Transverse colon (tissue), 4 donors: ENCODE measurements around the gene P2RY2. TPM values are rescaled to one million over a fixed set of nuclear protein-coding genes. Genes with fewer than 3 reads are reported as not detected.

Experiments used
- DNase-seq: peaks from one replicate; pipeline ENCODE4 v3.0.0-alpha.2; 2019
- H3K27ac ChIP-seq, 4 donors: fragments of 200-600 bp; sonication (generic); 2 replicates each; pipeline ENCODE4 v1.5.1; 2016 to 2018; ENCODE audit warnings: inconsistent platforms in 4 of 4
- H3K27me3 ChIP-seq: fragments of 200-600 bp; sonication (generic); 2 replicates; pipeline ENCODE4 v1.5.1; 2017; ENCODE audit warnings: inconsistent platforms
- H3K36me3 ChIP-seq, 4 donors: fragments of 200-600 bp; sonication (generic); 2 replicates each; pipeline ENCODE4 v1.5.1; 2017 to 2019; ENCODE audit warnings: inconsistent platforms in 4 of 4
- H3K4me1 ChIP-seq, 4 donors: fragments of 200-600 bp; sonication (generic); 2 replicates each; pipeline ENCODE4 v1.5.1; 2017 to 2020; ENCODE audit warnings: inconsistent platforms in 4 of 4
- H3K4me3 ChIP-seq, 4 donors: fragments of 200-600 bp; sonication (generic); 1 replicate in 1 of 4; 2 replicates in 3 of 4; pipeline versions ENCODE4 v1.5.1 to v1.6.1; 2017 to 2019; ENCODE audit warnings: inconsistent platforms in 4 of 4
- H3K9me3 ChIP-seq, 2 donors: fragments of 200-600 bp; sonication (generic); 2 replicates each; pipeline ENCODE4 v1.5.1; 2017 to 2019; ENCODE audit warnings: inconsistent platforms in 2 of 2
- EP300 ChIP-seq: sonication (generic); formaldehyde crosslinking; IDR thresholded peaks from one replicate; pipeline ENCODE4 v1.6.1; 2017; ENCODE audit warnings: antibody characterized with exemption, low read depth
- POLR2A ChIP-seq: fragments of 450-650 bp; IDR thresholded peaks from one replicate; pipeline ENCODE4 v1.6.1; 2016; ENCODE audit warnings: antibody characterized with exemption, mild to moderate bottlenecking, moderate library complexity
- POLR2AphosphoS5 ChIP-seq, 3 donors: sonication (generic); formaldehyde crosslinking; IDR thresholded peaks; one replicate each; pipeline ENCODE4 v1.6.1; 2016; ENCODE audit warnings: antibody characterized with exemption in 3 of 3
- WGBS, 2 donors: methylation state at CpG; one replicate each; pipeline ENCODE4 v1.1.5; 2018; ENCODE audit warnings: low coverage in 1 of 2; 5-methylcytosine and 5-hydroxymethylcytosine counted together
- in situ Hi-C, 4 donors: fragments of 200-750 bp; cut with MboI; loops; one replicate each; pipeline versions ENCODE4 v1.15.0 to v1.15.1; 2017; ENCODE audit warnings: low sequenced_read_pairs in 3 of 4, low pct_ligation_motif_present in 1 of 4, low pct_unique_long_range_greater_than_20kb in 1 of 4
- intact Hi-C: fragments of 100-400 bp; cut with DNase I; formaldehyde crosslinking; loops from one replicate; pipeline ENCODE4 v1.15.1; 2023; ENCODE audit warnings: low total_unique reads
- total RNA-seq, 4 donors: library from RNA; depleted of rRNA; stranded (reverse); fragments of >200 nt; gene quantifications; one replicate each; pipeline ENCODE4 v1.1.0, GENCODE V29; 2016
- TF ChIP-seq, protein P1 (sequence below), 5 experiments: fragments of 200-600 bp in 3 of 5; fragments of 450-650 bp in 2 of 5; sonication (generic) in 3 of 5; IDR thresholded peaks; 1 replicate in 2 of 5; 2 replicates in 3 of 5; pipeline ENCODE4 v1.5.1; 2016 to 2017; ENCODE audit warnings: antibody characterized with exemption in 5 of 5, inconsistent platforms in 3 of 5, mild to moderate bottlenecking in 2 of 5, moderate library complexity in 1 of 5

P2RY2 gene
- total RNA-seq, 4 donors from 2014 or later = 8.6 to 21.4 (median 12.6) TPM

DNA sequence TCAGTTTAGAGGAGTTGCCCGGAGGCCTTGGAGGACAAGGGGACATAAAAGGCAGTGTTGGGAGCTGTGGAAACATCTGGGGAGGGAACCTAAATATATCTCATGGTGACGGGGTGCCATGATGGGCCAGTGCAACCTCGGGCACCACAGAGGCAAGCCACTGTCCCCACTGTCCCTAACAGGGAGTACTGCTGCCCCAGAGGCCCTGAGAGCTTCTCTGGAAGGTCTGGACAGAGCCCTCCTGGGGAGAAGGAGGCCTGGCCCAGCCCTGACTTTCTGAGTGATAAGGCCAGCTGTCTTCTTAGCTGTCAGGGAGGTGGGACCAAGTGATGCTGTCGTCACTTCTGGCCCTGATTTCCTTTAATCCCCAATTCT is 48.6 kb downstream of the P2RY2 start:
- no peak overlapping the region for H3K27ac ChIP-seq
- peaks cover 33% of the 10 kb centered on the region for H3K27me3 ChIP-seq
- intact Hi-C loops = no loop called here
- H3K4me1 ChIP-seq = peaks cover 0 to 16% (median 4%) of the 10 kb centered on the region in 4 donors
- 70 to 83% methylated on average over 1 to 4 of the region's 4 CpGs for WGBS, 2 donors
- no peaks in the 10 kb centered on the region for H3K36me3 ChIP-seq
- in situ Hi-C loops = no loop called here
- H3K4me3 ChIP-seq = no peak overlapping the region
- TF ChIP-seq, protein P1, sequence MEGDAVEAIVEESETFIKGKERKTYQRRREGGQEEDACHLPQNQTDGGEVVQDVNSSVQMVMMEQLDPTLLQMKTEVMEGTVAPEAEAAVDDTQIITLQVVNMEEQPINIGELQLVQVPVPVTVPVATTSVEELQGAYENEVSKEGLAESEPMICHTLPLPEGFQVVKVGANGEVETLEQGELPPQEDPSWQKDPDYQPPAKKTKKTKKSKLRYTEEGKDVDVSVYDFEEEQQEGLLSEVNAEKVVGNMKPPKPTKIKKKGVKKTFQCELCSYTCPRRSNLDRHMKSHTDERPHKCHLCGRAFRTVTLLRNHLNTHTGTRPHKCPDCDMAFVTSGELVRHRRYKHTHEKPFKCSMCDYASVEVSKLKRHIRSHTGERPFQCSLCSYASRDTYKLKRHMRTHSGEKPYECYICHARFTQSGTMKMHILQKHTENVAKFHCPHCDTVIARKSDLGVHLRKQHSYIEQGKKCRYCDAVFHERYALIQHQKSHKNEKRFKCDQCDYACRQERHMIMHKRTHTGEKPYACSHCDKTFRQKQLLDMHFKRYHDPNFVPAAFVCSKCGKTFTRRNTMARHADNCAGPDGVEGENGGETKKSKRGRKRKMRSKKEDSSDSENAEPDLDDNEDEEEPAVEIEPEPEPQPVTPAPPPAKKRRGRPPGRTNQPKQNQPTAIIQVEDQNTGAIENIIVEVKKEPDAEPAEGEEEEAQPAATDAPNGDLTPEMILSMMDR (IDR thresholded peaks at IDR 0.05) = no peak
- TF ChIP-seq POLR2A = no peak
- TF ChIP-seq EP300 = no peak
- TF ChIP-seq POLR2AphosphoS5 (IDR thresholded peaks at IDR 0.05) = no peak
- DNase-seq = no peak
- no peaks in the 10 kb centered on the region for H3K9me3 ChIP-seq

DNA sequence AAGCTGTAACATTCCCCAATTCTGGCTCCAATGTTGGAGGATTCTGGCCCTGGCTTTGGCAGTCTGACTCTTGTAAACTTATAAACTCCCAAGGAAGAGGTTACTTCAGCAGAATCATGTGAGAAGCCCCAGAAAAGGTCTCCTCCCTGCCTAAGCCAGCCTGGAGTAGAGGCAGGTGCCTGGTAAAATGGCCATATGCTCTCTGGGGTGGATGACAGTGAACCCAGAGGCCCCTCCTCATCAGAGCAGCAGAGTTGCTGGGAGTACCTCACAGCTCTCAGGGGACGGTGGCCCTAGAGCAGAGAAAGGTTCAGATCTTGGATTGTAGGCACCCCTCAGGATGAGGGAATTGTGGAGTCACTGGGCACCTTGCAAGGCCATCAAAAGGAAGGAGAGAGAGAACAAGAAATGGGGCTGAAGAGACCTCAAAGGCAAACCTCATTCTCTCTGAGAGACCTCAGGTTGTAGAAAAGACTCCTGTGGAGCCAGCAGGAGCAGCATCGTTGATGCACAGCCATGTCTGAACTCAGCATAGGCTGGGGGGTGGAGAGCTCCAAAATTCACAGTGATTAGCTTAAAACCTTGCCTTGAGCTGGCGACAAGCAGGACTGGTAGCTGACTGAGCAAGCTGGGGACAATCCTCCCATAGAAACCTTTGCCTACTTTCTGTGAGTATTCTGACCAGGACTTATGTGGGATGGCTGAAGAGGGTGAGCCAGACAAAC is 49.2 kb downstream of the P2RY2 start:
- 78% methylated on average over 3 of the region's 3 CpGs; no CpG with 5 or more reads in 1 of the 2 donors for WGBS, 2 donors
- DNase-seq = no peak
- Histone ChIP-seq H3K27me3 (peaks cover 33% of the 10 kb centered on the region), H3K9me3 (no peaks in the 10 kb centered on the region), H3K4me3 (no peak overlapping the region), H3K36me3 (no peaks in the 10 kb centered on the region), H3K27ac (no peak overlapping the region), H3K4me1 (peaks cover 0 to 16% (median 4%) of the 10 kb centered on the region in 4 donors)
- intact Hi-C loops (no loop called here), in situ Hi-C loops (no loop called here)
- TF ChIP-seq POLR2A (no peak), EP300 (no peak), POLR2AphosphoS5 (IDR thresholded peaks at IDR 0.05) (no peak)
- TF ChIP-seq, protein P1 (IDR thresholded peaks at IDR 0.05) = no peak

DNA sequence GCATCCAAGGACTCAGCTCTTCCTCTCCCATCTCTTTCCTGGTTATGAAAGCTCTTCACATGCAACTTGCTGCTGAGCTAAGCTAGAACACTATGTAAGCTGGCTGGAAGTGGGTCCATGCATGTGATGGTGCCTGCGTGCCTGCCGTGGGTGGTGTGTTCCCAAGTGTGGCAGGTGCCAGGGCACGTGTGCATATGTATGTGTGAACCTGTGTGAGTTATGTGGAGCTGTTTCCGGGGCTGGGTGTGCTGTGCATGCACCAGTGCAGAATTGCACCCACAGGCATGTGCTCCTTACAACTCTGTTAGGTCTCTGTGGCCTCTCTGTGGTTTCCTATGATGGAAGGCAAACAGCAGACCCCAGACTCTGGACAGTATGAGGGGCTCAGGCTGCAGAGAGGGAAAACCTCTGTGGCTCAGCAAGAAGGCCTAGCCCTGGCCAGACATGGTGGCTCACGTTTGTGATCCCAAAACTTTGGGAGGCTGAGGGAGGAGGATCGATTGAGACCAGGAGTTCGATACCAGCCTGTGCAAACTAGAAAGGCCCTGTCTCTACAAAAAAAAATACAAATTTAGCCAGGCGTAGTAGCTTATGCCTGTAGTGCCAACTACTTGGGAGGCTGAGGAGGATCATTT is 49.9 kb downstream of the P2RY2 start:
- Histone ChIP-seq H3K4me1 (peaks cover 0 to 16% (median 4%) of the 10 kb centered on the region in 4 donors), H3K27me3 (peaks cover 28% of the 10 kb centered on the region)
- TF ChIP-seq, protein P1 (IDR thresholded peaks at IDR 0.05) = no peak
- TF ChIP-seq POLR2AphosphoS5 (IDR thresholded peaks at IDR 0.05) = no peak
- no peak for TF ChIP-seq POLR2A
- no peak for TF ChIP-seq EP300

DNA sequence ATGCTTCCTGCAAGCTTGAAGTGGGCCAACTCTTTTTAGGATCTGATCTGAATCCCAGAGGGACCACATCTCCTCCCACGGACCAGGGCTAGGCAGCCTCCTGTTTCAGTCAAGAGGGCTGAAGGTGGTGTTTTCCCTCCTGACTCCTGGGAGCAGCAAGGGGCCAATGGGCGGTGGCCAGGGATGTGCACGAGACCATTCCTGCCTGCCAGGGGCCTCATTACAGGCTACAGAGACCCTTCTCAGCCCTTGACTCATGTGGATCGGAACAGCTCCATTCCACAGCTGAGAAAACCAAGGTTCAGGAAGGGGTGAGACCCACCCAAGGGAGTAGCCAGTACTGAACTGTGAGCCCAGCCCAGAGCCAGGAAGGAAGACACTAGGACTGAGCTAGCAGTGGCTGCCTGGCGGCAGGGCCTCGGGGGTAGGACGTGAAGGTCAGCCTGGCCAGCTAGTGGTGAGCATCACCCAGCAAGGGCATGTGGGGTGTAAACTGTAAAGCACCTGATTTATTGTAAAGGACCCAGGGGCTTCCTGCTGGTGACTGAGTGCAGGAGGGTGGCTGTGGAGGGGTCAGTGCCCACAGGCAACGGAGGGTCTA is 50.7 kb downstream of the P2RY2 start:
- Histone ChIP-seq H3K36me3 (no peaks in the 10 kb centered on the region), H3K27me3 (peaks cover 20% of the 10 kb centered on the region), H3K4me3 (no peak overlapping the region), H3K4me1 (peaks cover 0 to 16% (median 4%) of the 10 kb centered on the region in 4 donors), H3K27ac (no peak overlapping the region), H3K9me3 (no peaks in the 10 kb centered on the region)
- TF ChIP-seq POLR2AphosphoS5 (IDR thresholded peaks at IDR 0.05) (no peak), POLR2A (no peak), EP300 (no peak)
- TF ChIP-seq, protein P1 (IDR thresholded peaks at IDR 0.05) = no peak
- intact Hi-C loops (no loop called here), in situ Hi-C loops (no loop called here)
- no peak for DNase-seq
- 90% methylated on average over 8 of the region's 8 CpGs; no CpG with 5 or more reads in 1 of the 2 donors for WGBS, 2 donors

More for the DNA sequence above, 49.9 kb downstream of the P2RY2 start:
- no peaks in the 10 kb centered on the region for H3K36me3 ChIP-seq
- no peak for DNase-seq
- H3K27ac ChIP-seq = no peak overlapping the region
- intact Hi-C loops (no loop called here), in situ Hi-C loops (no loop called here)
- 80 to 100% methylated on average over 1 to 8 of the region's 8 CpGs for WGBS, 2 donors
- H3K4me3 ChIP-seq = no peak overlapping the region
- no peaks in the 10 kb centered on the region for H3K9me3 ChIP-seq
